Keratinocyte (primary cell): Measurements from ENCODE around the gene CCDC127. TPM values are rescaled to one million over a fixed set of nuclear protein-coding genes. Genes with fewer than 3 reads are reported as not detected.

Experiments
- DNase-seq: peaks from one replicate; pipeline ENCODE4 v3.0.0-alpha.2; 2011; ENCODE audit warnings: low read depth, missing footprints, low spot score
- FAIRE-seq: peaks from 2 replicates; lab custom pipeline; 2011; peaks lifted over from hg19 to GRCh38; lab: Jason Lieb, UNC
- H2AFZ ChIP-seq: 2 replicates; pipeline ENCODE4 v1.6.0; 2012; ENCODE audit warnings: low read length, control low read depth, inconsistent platforms; ENCODE audit not compliant: control insufficient read depth
- H3K27ac ChIP-seq: 2 replicates; pipeline ENCODE4 v1.5.1; 2011; ENCODE audit warnings: low read length; ENCODE audit not compliant: control insufficient read depth, insufficient read depth
- H3K27me3 ChIP-seq: 3 replicates; pipeline ENCODE4 v1.6.0; 2011; ENCODE audit warnings: low read length; ENCODE audit not compliant: control insufficient read depth, insufficient read depth; ENCODE audit errors: extremely low read depth
- H3K36me3 ChIP-seq, 2 experiments: 2 replicates in 1 of 2; 3 replicates in 1 of 2; pipeline ENCODE4 v1.5.1; 2011; ENCODE audit warnings: low read length in 2 of 2, mild to moderate bottlenecking in 1 of 2; ENCODE audit not compliant: control insufficient read depth in 2 of 2, insufficient read depth in 2 of 2; ENCODE audit errors: extremely low read depth in 1 of 2
- H3K4me1 ChIP-seq: 3 replicates; pipeline ENCODE4 v1.5.1; 2011; ENCODE audit warnings: low read length; ENCODE audit not compliant: control insufficient read depth, insufficient read depth; ENCODE audit errors: extremely low read depth
- H3K4me2 ChIP-seq: 3 replicates; pipeline ENCODE4 v1.6.0; 2011; ENCODE audit warnings: low read depth, low read length; ENCODE audit not compliant: control insufficient read depth, insufficient read depth; ENCODE audit errors: extremely low read depth
- H3K4me3 ChIP-seq, 3 experiments: fragments of 200-600 bp in 1 of 3; sonication (generic) in 1 of 3; 2 replicates in 2 of 3; 3 replicates in 1 of 3; pipeline ENCODE4 v1.5.1; 2011 to 2016; ENCODE audit warnings: low read length in 3 of 3, mild to moderate bottlenecking in 3 of 3, control low read depth in 2 of 3, inconsistent platforms in 1 of 3, low read depth in 1 of 3, mixed read lengths in 1 of 3, mixed run types in 1 of 3, moderate library complexity in 1 of 3; ENCODE audit not compliant: control insufficient read depth in 2 of 3, insufficient read depth in 2 of 3; ENCODE audit errors: extremely low read depth in 1 of 3
- H3K79me2 ChIP-seq: 2 replicates; pipeline ENCODE4 v1.6.0; 2012; ENCODE audit warnings: low read length; ENCODE audit not compliant: control insufficient read depth, insufficient read depth
- H3K9ac ChIP-seq: 3 replicates; pipeline ENCODE4 v1.6.0; 2011; ENCODE audit warnings: low read length; ENCODE audit not compliant: control insufficient read depth, insufficient read depth; ENCODE audit errors: extremely low read depth
- H3K9me1 ChIP-seq: 3 replicates; pipeline ENCODE4 v1.6.0; 2011; ENCODE audit warnings: low read length; ENCODE audit not compliant: control insufficient read depth, insufficient read depth; ENCODE audit errors: extremely low read depth
- H3K9me3 ChIP-seq: 2 replicates; pipeline ENCODE4 v1.5.1; 2012; ENCODE audit warnings: low read depth, low read length; ENCODE audit not compliant: control insufficient read depth
- H4K20me1 ChIP-seq: 3 replicates; pipeline ENCODE4 v1.6.0; 2011; ENCODE audit warnings: low read length; ENCODE audit not compliant: control insufficient read depth, insufficient read depth; ENCODE audit errors: extremely low read depth
- EZH2 ChIP-seq: IDR thresholded peaks from one replicate; pipeline ENCODE4 v1.6.1; 2012; ENCODE audit warnings: inconsistent platforms, mild to moderate bottlenecking, low read length, moderate library complexity
- dilution Hi-C: fragments of 300-500 bp; cut with MboI; formaldehyde crosslinking; loops from one replicate; pipeline ENCODE4 v1.7.0; 2020; ENCODE audit warnings: low sequenced_read_pairs; ENCODE audit not compliant: extremely low pct_ligation_motif_present
- polyA plus RNA-seq, 5 experiments: library from polyadenylated mRNA; depleted of rRNA in 3 of 5; stranded (reverse) in 3 of 5; stranded (forward) in 1 of 5; unstranded in 1 of 5; fragments of >200 nt; gene quantifications; 1 replicate in 1 of 5; 2 replicates in 3 of 5; 3 replicates in 1 of 5; pipeline versions ENCODE4 v1.2.1 to v1.2.3, GENCODE V29; 2011 to 2012; ENCODE audit warnings: missing spikeins in 2 of 5, low read depth in 1 of 5, low replicate concordance in 1 of 5
- TF ChIP-seq, protein P1 (sequence below), 3 experiments: IDR thresholded peaks in 1 of 3; conservative IDR thresholded peaks in 1 of 3; optimal IDR thresholded peaks in 1 of 3; 2 replicates in 2 of 3; 3 replicates in 1 of 3; pipeline versions ENCODE3 to v1.5.1; 2011; ENCODE audit warnings: low read length in 3 of 3, mild to moderate bottlenecking in 3 of 3, moderate library complexity in 2 of 3, control low read depth in 1 of 3, inconsistent platforms in 1 of 3; ENCODE audit not compliant: insufficient read depth in 2 of 3; ENCODE audit errors: extremely low read depth in 1 of 3

CCDC127 gene
- polyA plus RNA-seq, 1 donor (not counting 4 experiments of a cell fraction or from before 2014, with no cell fraction given) = 4.9 TPM

GRCh38 chr5:206406-206805 is 11.5 kb downstream of the CCDC127 start:
- Histone ChIP-seq H4K20me1 (peaks cover 6% of the 10 kb centered on the region), H3K36me3 (peaks cover 10 to 22% of the 10 kb centered on the region in 2 experiments), H3K79me2 (peaks cover 37% of the 10 kb centered on the region), H3K9me1 (no peaks in the 10 kb centered on the region), H3K4me3 (no peak overlapping the region), H2AFZ (no peak overlapping the region), H3K27ac (no peak overlapping the region), H3K9ac (no peak overlapping the region), H3K4me2 (no peak overlapping the region), H3K9me3 (no peaks in the 10 kb centered on the region), H3K4me1 (no peaks in the 10 kb centered on the region), H3K27me3 (no peaks in the 10 kb centered on the region)
- dilution Hi-C loops = no loop called here
- TF ChIP-seq, protein P1, sequence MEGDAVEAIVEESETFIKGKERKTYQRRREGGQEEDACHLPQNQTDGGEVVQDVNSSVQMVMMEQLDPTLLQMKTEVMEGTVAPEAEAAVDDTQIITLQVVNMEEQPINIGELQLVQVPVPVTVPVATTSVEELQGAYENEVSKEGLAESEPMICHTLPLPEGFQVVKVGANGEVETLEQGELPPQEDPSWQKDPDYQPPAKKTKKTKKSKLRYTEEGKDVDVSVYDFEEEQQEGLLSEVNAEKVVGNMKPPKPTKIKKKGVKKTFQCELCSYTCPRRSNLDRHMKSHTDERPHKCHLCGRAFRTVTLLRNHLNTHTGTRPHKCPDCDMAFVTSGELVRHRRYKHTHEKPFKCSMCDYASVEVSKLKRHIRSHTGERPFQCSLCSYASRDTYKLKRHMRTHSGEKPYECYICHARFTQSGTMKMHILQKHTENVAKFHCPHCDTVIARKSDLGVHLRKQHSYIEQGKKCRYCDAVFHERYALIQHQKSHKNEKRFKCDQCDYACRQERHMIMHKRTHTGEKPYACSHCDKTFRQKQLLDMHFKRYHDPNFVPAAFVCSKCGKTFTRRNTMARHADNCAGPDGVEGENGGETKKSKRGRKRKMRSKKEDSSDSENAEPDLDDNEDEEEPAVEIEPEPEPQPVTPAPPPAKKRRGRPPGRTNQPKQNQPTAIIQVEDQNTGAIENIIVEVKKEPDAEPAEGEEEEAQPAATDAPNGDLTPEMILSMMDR (optimal IDR thresholded peaks at IDR 0.05 in 1 of 3, IDR thresholded peaks at IDR 0.05 in 1 of 3, conservative IDR thresholded peaks at IDR 0.05 in 1 of 3; ENCODE audit: extremely low read depth in 1 of 3, insufficient read depth in 2 of 3, low read length in 3 of 3) = no peak
- TF ChIP-seq EZH2 = no peak
- FAIRE-seq = no peak
- DNase-seq = no peak

- dilution Hi-C loops = no loop called here
- Histone ChIP-seq H3K4me1 (no peaks in the 10 kb centered on the region), H3K9me1 (no peaks in the 10 kb centered on the region), H3K27ac (no peak overlapping the region), H3K4me2 (no peak overlapping the region), H3K4me3 (no peak overlapping the region), H3K27me3 (no peaks in the 10 kb centered on the region), H3K36me3 (peaks cover 10 to 22% of the 10 kb centered on the region in 2 experiments), H3K79me2 (peaks cover 33% of the 10 kb centered on the region), H2AFZ (no peak overlapping the region), H4K20me1 (peaks cover 2% of the 10 kb centered on the region), H3K9me3 (no peaks in the 10 kb centered on the region), H3K9ac (no peak overlapping the region)
- DNase-seq (no peak), FAIRE-seq (no peak)
- TF ChIP-seq EZH2 = no peak
- TF ChIP-seq, protein P1 (optimal IDR thresholded peaks at IDR 0.05 in 1 of 3, IDR thresholded peaks at IDR 0.05 in 1 of 3, conservative IDR thresholded peaks at IDR 0.05 in 1 of 3; ENCODE audit: extremely low read depth in 1 of 3, insufficient read depth in 2 of 3, low read length in 3 of 3) = no peak
Observed at GRCh38 chr5:204966-205670, 12.8 kb downstream of the CCDC127 start.
